HG03280 (cell line): Measurements from ENCODE around the gene TMEM63B.
"Not testable (repeated sequence)": the region's sequence is repeated elsewhere in the genome, so short reads cannot be mapped to it uniquely, and the experiment has no call there.

Source experiments
- ATAC-seq: cut with Tn5 transposase; IDR thresholded peaks from one replicate; pipeline ENCODE4 v1.9.1; 2021; ENCODE audit warnings: mild to moderate bottlenecking, moderate library complexity; ENCODE audit not compliant: unreplicated experiment

The TMEM63B gene

GRCh38 chr6:44169154-44169553 is 41.8 kb downstream of the TMEM63B start:
- ATAC-seq = no peak

DNA sequence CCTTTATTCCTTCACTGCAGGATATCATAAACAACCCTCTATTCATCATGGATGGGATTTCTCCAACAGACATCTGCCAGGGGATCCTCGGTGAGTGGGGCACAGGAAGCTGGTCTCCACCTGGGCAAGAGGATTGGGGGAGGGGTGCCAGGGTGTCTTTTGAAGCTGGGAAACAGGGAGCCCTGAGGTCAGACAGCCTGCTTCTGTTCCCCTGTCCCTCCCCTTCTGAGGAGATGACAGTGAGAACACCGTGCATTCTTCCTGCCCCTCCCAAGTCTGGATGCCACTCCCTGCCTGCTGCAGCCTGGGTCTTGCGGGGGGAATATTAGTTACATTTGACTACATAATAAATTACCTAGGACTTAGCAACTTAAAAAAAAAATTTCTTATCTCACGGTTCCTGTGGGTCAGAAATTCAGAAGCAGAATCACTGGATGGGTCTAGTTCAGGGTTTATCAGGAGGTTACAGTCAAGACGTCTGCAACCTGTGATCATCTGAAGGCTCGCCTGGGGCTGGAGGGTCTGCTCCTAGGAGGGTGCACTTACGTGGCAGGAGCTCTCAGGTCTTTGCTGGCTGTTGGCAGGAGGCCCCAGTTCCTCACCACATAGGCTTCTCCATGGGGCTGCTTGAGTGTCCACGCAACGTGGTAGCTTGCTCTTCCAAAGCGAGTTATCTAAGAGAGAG is 42.7 kb downstream of the TMEM63B start:
- no peak for ATAC-seq

- ATAC-seq = peak; percentile 57
Observed at GRCh38 chr6:44171899-44172546, 44.7 kb downstream of the TMEM63B start.

DNA sequence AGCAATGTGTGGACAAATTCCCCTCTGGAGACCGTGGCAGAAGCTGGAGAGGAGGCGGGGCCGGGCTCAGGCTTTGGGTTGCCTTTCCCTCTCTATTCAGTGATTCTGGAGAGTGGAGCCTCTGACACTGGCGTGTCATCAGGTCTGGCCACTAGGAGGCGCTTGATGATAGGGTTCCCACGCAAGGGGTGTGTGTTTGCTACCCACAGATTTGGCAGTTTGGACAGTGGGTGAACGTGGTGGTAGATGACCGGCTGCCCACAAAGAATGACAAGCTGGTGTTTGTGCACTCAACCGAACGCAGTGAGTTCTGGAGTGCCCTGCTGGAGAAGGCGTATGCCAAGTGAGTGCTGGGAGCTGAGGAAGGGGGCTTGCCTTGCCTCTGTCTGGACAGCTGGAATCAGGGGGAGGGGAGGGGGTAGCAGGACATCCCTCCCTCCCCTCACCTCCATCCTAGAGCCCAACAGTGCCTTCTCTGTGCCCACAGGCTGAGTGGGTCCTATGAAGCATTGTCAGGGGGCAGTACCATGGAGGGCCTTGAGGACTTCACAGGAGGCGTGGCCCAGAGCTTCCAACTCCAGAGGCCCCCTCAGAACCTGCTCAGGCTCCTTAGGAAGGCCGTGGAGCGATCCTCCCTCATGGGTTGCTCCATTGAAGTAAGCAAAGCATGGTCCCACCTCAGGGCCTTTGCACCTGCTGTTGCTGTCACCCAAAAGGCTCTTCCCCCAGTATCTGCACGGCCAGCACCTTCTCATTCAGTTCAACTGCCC is 45.6 kb downstream of the TMEM63B start:
- peak; percentile 64 for ATAC-seq

DNA sequence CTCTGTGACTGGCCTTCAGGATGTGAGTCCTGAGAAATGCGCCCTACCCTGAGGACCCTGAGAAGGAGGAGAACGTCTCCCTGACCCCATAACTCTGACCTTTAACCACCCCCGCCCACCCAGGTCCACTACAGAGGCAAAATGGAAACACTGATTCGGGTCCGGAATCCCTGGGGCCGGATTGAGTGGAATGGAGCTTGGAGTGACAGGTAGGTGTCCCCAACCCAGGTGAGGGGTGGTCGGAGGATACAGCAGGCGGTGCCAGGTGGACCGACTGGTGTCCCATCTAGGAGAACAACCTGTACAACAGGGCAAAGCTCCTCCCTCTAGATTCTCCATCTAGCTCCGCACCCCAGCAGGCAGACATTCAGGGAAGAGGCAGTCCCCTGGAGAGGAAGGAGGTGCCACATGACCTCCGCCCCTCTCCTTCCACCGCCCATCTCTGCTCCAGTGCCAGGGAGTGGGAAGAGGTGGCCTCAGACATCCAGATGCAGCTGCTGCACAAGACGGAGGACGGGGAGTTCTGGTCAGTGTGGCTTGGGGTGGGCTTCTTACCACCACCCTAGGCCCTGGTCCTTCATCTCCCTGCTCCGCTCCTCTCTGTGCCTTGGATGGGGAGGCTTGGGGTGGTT is 48.9 kb downstream of the TMEM63B start:
- no peak for ATAC-seq

DNA sequence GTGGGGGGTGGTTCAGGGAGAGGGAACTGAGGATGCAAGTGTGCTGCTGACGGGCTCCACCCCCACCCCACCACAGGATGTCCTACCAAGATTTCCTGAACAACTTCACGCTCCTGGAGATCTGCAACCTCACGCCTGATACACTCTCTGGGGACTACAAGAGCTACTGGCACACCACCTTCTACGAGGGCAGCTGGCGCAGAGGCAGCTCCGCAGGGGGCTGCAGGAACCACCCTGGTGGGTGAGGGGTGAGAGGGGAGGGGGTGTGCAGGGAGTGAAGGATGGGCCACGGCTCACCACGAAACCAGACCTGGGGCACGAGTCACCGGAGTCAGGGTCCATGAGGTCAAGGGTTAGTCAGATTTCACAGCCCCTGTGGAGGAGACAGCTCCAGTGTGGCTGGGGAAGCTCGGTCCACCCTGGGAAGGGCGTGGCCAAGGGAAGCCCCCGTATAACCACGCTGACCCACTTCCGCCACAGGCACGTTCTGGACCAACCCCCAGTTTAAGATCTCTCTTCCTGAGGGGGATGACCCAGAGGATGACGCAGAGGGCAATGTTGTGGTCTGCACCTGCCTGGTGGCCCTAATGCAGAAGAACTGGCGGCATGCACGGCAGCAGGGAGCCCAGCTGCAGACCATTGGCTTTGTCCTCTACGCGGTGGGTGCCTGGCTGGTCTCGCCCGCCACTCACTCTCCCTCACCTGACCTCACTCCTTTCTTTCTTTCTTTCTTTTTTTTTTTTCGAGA is 49.6 kb downstream of the TMEM63B start:
- ATAC-seq = no peak

GRCh38 chr6:44177691-44178423 is 50.5 kb downstream of the TMEM63B start:
- ATAC-seq = no peak

GRCh38 chr6:44178424-44179071 is 51.2 kb downstream of the TMEM63B start:
- ATAC-seq = no peak

DNA sequence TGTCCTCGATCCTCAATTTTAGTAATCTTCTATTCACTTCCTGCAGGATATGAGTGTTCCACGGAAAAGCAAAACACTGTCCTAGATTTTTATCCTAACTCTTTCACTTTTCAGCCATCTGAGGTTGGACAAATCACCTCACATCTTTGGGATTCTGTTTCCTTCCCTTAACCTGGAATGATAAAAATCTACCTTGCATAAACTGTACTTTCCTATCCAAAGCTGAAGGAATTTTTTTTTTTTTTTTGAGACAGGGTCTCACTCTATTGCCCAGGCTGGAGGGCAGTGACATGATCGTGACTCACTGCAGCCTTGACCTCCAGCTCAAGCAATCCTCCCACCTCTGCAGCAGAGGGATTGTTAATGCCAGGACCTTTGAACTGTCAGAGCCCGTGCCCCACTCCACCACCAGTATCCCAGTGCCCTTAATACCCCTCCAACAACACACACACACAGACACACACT is 51.8 kb downstream of the TMEM63B start:
- no peak for ATAC-seq

- no peak for ATAC-seq
Observed at GRCh38 chr6:44179648-44180047, 52.3 kb downstream of the TMEM63B start.

DNA sequence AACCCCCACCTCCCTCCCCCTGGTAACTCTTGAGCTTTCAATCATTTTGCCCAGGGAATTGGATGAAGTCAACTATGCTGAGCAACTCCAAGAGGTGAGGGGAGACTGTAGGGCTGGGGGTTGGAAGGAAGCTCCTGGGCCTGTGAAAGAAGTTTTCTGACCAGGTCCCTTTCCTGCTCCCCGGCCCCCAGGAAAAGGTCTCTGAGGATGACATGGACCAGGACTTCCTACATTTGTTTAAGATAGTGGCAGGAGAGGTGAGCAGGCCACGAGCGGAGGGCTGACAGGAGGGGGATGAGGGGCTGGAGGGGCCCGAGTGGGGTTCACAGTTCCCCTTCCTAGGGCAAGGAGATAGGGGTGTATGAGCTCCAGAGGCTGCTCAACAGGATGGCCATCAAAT is 53.1 kb downstream of the TMEM63B start:
- ATAC-seq = no peak

DNA sequence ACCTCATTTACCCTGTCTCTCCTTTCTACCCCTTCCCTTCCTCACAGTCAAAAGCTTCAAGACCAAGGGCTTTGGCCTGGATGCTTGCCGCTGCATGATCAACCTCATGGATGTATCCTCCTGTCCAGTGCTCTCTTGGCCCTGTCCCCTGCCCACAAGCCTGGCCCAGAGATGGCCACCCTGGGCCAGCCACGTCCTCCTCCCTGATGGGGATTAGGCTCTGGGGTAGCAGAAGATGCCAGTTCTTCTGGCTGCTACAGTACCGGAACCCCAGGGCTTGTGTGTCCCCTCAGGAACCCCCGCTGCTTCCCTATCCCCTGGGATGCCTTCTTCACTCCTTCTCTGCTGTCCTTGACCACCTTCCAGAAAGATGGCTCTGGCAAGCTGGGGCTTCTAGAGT is 53.5 kb downstream of the TMEM63B start:
- ATAC-seq = no peak

DNA sequence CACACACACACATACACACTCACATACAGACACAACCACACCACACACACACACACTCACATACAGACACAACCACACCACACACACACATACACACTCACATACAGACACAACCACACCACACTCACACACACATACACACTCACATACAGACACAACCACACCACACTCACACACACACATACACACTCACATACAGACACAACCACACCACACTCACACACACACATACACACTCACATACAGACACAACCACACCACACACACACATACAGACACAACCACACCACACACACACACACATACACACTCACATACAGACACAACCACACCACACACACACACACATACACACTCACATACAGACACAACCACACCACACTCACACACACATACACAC is 54.4 kb downstream of the TMEM63B start:
- not testable (repeated sequence) for ATAC-seq

DNA sequence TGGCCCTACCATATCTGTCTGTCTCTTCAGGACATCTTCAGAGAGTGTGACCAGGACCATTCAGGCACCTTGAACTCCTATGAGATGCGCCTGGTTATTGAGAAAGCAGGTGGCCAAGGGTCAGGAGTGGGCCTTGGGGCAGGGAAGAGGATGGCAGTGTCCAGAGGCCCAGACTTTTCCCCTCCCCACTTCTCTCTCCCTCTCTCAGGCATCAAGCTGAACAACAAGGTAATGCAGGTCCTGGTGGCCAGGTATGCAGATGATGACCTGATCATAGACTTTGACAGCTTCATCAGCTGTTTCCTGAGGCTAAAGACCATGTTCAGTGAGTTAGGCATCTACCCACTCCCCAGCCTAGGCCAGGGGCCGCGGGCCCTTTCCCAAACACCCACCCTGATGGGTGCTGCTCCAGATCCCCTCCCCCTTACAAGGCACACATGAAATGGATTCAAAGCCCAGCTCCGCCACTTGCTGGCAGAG is 55.6 kb downstream of the TMEM63B start:
- no peak for ATAC-seq

DNA sequence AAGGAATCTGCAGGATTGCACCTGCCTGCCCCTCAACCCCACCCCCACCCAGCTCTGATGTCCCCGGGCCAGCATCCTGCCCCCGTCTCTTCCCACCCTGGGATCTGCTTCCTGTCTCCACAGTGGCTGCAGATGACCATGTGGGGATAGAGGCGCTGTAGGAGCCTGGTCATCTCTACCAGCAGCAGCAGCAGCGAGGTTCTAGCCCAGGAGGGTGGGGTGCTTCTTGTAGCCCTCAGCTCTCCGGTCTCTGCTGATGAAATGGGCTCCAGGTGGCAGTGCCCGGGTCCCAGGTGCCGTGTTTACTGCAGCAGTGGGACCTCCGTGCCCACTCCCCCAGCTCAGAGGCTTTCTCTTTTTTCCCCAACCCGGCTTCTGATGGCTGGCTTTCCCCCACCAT is 56.4 kb downstream of the TMEM63B start:
- ATAC-seq = no peak

DNA sequence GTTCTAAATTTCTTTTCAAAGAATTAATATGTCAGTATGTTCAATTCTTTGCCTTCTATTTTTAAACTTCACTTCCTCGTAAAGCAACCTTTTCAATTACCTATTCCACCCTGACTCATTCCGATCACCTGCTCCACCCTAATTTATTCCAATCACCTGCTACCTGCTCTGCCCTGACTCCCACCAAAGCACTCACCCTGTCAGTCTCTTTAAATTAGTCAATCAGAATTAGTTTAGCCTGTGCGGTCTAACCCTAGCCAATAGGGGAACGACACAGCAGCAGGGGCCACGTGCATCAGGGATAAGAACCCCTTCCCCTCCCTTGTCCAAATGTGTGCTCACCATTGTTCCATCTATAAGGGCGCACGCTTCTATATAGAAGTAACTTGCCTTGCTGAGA is 58.0 kb downstream of the TMEM63B start:
- ATAC-seq = not testable (repeated sequence)

DNA sequence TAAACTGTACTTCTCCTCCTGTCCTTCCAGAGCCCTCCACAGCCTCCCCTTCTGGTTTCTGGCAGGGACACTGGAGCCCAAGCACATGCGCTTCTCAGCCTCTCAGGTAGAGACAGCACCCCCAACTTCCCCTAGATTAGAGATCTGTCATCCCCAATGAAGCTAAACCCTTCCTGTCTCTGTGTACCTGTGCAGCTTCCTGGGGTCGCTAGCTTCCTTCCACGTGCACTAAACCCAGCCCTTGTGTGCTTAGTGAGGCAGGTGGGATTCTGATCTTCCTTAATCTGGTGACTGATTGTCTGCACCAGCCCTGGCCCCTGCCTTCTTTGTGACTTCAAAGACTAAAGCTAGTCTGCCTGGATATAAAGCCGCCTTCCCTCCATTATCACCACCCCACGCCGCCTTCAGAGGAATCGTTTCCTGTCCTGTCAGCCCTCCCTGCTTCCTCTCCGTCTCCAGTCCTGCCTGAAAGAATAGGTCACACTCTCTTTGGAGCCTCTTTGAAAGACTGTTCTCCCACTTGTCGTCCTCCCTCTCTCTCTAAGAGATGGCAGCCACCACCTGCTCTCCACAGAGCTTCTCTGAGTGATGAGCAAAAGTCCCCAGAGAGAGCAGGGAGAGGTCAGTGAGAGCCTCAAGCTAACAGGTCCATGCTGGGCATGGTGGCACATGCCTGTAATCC is 58.7 kb downstream of the TMEM63B start:
- no peak for ATAC-seq

GRCh38 chr6:44186635-44187025 is 59.3 kb downstream of the TMEM63B start:
- ATAC-seq = no peak

DNA sequence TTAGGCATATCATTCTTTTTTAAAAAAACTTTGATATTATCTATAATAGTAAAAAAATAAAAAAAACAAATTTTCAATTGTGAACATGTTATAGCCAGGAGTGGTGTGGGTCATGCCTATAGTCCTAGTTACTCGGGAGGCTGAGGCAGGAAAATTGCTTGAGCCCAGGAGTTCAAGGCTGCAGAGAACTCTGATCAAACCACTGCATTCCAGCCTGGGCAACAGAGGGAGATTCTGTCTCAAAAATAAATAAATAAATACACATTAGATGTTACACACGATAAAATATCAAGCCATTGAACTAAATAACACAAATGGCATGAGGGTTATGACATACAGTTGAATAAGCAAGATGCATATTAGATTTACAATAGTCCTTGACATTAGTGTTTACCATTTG is 61.5 kb downstream of the TMEM63B start:
- no peak for ATAC-seq
